ENCODE data around the gene SLC51B. TPM values are rescaled to one million over a fixed set of nuclear protein-coding genes. Genes with fewer than 3 reads are reported as not detected.

Gene SLC51B
- total RNA-seq, 2 donors from 2014 or later: not detected

DNA sequence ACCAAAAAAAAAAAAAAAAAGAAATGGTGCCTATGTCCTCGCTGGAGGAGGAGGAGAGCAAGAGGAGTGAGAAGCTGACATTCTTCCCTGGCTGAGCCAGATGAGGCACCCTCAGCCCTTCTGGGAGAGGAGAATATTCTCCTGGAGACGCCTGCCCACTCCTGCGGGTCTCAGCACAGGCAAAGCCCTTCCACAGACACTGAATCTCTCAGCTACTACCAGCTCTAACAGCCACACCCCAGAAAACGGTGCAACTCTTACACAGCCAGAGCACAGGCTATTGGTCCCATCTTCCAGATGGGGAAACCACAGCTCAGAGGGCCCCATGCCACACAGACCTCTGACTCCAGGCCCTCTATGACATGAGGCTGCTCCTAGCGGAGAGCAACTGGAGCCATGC is 16.9 kb downstream of the SLC51B start:
- ATAC-seq (ENCODE audit: insufficient number of reproducible peaks, low FRiP score, low read depth) (no peak), DNase-seq (ENCODE audit: low spot score) (no peak)
- no peaks in the 10 kb centered on the region for H3K27me3 ChIP-seq (replicated peaks; ENCODE audit: insufficient read depth)
- no peaks in the 10 kb centered on the region for H3K9me3 ChIP-seq
- peaks cover 64 to 89% of the 10 kb centered on the region in 2 donors for H3K4me1 ChIP-seq (ENCODE audit: control insufficient read depth in 1 of 2, low read depth in 2 of 2)
- peak overlapping the region; percentile 11 for H3K4me3 ChIP-seq
- peaks cover 35% of the 10 kb centered on the region for H3K36me3 ChIP-seq
- TF ChIP-seq, protein P1, sequence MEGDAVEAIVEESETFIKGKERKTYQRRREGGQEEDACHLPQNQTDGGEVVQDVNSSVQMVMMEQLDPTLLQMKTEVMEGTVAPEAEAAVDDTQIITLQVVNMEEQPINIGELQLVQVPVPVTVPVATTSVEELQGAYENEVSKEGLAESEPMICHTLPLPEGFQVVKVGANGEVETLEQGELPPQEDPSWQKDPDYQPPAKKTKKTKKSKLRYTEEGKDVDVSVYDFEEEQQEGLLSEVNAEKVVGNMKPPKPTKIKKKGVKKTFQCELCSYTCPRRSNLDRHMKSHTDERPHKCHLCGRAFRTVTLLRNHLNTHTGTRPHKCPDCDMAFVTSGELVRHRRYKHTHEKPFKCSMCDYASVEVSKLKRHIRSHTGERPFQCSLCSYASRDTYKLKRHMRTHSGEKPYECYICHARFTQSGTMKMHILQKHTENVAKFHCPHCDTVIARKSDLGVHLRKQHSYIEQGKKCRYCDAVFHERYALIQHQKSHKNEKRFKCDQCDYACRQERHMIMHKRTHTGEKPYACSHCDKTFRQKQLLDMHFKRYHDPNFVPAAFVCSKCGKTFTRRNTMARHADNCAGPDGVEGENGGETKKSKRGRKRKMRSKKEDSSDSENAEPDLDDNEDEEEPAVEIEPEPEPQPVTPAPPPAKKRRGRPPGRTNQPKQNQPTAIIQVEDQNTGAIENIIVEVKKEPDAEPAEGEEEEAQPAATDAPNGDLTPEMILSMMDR (IDR thresholded peaks at IDR 0.05): no peak
- peak overlapping the region; percentile 97 to 99 for H3K27ac ChIP-seq

- H3K9me3 ChIP-seq: no peaks in the 10 kb centered on the region
- ATAC-seq (ENCODE audit: insufficient number of reproducible peaks, low FRiP score, low read depth) (no peak), DNase-seq (ENCODE audit: low spot score) (no peak)
- peak overlapping the region; percentile 11 for H3K4me3 ChIP-seq
- peak overlapping the region; percentile 97 to 99 for H3K27ac ChIP-seq
- H3K36me3 ChIP-seq: peaks cover 28% of the 10 kb centered on the region
- H3K27me3 ChIP-seq (replicated peaks; ENCODE audit: insufficient read depth): no peaks in the 10 kb centered on the region
- peaks cover 60 to 82% of the 10 kb centered on the region in 2 donors for H3K4me1 ChIP-seq (ENCODE audit: control insufficient read depth in 1 of 2, low read depth in 2 of 2)
- TF ChIP-seq, protein P1 (IDR thresholded peaks at IDR 0.05): no peak
Observed at GRCh38 chr15:65062726-65063125, 17.5 kb downstream of the SLC51B start.

- H3K4me1 ChIP-seq (ENCODE audit: control insufficient read depth in 1 of 2, low read depth in 2 of 2): peaks cover 63 to 79% of the 10 kb centered on the region in 2 donors
- DNase-seq (ENCODE audit: low spot score) (no peak), ATAC-seq (ENCODE audit: insufficient number of reproducible peaks, low FRiP score, low read depth) (no peak)
- peak overlapping the region; percentile 97 to 99 for H3K27ac ChIP-seq
- H3K9me3 ChIP-seq: no peaks in the 10 kb centered on the region
- TF ChIP-seq, protein P1 (IDR thresholded peaks at IDR 0.05): no peak
- no peaks in the 10 kb centered on the region for H3K27me3 ChIP-seq (replicated peaks; ENCODE audit: insufficient read depth)
- peaks cover 9% of the 10 kb centered on the region for H3K36me3 ChIP-seq
- peak overlapping the region; percentile 89 for H3K4me3 ChIP-seq
Observed at GRCh38 chr15:65066001-65066634, 20.9 kb downstream of the SLC51B start.

DNA sequence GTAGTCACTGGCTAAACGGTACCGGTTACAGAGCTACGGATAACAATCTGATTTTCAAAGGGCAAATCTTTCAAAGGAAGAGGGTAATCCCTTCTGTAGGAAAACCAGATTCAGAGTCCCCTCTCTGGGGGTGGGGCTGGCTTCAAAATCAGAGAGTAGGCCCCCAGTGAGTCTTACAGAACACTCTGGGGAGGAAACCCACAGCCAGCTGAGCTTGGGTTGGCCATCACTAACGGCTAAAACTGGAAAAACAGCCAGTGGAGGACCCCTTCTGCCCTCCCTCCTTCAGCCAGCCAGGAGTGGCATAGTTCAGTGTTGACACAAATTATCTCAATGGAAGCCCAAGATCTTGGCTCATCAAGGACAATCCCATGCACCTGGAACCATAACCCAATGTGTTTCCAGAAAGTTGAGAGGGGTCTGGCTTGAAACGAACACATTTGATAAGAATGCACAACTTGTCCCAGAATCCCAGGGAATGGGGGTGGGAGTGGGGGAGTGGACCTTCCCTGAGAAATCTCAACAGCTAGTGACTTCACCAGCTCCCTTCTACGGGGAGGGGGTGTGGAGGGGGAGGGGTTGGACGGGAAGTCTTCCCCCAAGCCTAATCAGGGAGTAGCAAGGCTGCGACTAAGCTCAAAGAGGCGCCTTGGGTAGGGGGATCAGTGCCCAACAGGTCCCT is 21.6 kb downstream of the SLC51B start:
- TF ChIP-seq, protein P1 (IDR thresholded peaks at IDR 0.05): no peak
- DNase-seq (ENCODE audit: low spot score): no peak
- Histone ChIP-seq H3K27me3 (replicated peaks; ENCODE audit: insufficient read depth) (no peaks in the 10 kb centered on the region), H3K36me3 (peaks cover 9% of the 10 kb centered on the region), H3K4me1 (ENCODE audit: control insufficient read depth in 1 of 2, low read depth in 2 of 2) (peaks cover 63 to 79% of the 10 kb centered on the region in 2 donors), H3K9me3 (no peaks in the 10 kb centered on the region), H3K4me3 (peak overlapping the region; percentile 89), H3K27ac (peak overlapping the region; percentile 97 to 99)
- peak; percentile 46 for ATAC-seq (ENCODE audit: insufficient number of reproducible peaks, low FRiP score, low read depth)

- no peaks in the 10 kb centered on the region for H3K27me3 ChIP-seq (replicated peaks; ENCODE audit: insufficient read depth)
- DNase-seq (ENCODE audit: low spot score): no peak
- peak overlapping the region; percentile 97 to 99 for H3K27ac ChIP-seq
- ATAC-seq (ENCODE audit: insufficient number of reproducible peaks, low FRiP score, low read depth): no peak
- H3K4me3 ChIP-seq: peak overlapping the region; percentile 89
- TF ChIP-seq, protein P1 (IDR thresholded peaks at IDR 0.05): no peak
- peaks cover 6% of the 10 kb centered on the region for H3K36me3 ChIP-seq
- peaks cover 65 to 79% of the 10 kb centered on the region in 2 donors for H3K4me1 ChIP-seq (ENCODE audit: control insufficient read depth in 1 of 2, low read depth in 2 of 2)
- no peaks in the 10 kb centered on the region for H3K9me3 ChIP-seq
Observed at GRCh38 chr15:65067317-65067644, 22.1 kb downstream of the SLC51B start.

All from thoracic aorta (tissue), 2 donors.